ENCODE measurements around the gene PDZD2.

DNA sequence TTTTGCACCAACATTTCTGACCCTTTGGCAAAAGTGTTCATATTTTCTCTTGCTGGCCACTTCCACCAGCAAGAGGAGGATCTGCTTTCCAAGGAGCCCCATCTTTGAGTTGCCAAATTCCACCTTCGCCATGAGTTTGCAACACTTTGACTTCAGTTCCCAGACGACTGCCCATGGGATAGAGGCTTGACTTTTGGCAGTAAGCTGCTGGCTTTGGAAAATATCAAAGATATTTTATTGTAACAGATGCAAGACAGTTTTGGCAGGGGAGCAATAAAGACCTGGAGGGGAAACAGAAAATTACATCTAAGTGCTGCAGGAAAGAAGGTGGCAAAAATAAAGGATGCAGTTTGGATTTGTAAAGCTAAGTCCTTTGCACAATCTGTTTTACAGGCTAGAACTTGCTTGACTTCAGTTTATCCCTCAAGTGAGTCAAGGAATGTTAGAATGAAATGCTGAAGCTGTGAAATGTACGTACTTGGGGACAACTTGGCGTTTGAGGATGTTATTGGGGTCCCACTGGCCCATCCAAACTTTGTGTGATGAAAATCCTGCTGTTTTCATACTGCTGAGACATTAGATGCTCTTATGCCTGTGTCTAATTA is 302.3 kb downstream of the PDZD2 start:
- TF ChIP-seq POLR2A (IDR thresholded peaks at IDR 0.05; ENCODE audit: low read depth) (no peak), POLR2AphosphoS5 (IDR thresholded peaks at IDR 0.05) (no peak), EP300 (IDR thresholded peaks at IDR 0.05) (no peak)
- TF ChIP-seq, protein P1, sequence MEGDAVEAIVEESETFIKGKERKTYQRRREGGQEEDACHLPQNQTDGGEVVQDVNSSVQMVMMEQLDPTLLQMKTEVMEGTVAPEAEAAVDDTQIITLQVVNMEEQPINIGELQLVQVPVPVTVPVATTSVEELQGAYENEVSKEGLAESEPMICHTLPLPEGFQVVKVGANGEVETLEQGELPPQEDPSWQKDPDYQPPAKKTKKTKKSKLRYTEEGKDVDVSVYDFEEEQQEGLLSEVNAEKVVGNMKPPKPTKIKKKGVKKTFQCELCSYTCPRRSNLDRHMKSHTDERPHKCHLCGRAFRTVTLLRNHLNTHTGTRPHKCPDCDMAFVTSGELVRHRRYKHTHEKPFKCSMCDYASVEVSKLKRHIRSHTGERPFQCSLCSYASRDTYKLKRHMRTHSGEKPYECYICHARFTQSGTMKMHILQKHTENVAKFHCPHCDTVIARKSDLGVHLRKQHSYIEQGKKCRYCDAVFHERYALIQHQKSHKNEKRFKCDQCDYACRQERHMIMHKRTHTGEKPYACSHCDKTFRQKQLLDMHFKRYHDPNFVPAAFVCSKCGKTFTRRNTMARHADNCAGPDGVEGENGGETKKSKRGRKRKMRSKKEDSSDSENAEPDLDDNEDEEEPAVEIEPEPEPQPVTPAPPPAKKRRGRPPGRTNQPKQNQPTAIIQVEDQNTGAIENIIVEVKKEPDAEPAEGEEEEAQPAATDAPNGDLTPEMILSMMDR (IDR thresholded peaks at IDR 0.05): no peak

All from esophagus muscularis mucosa (tissue), 4 donors.